Mammary epithelial cell (primary cell): ENCODE measurements around the gene ARID1B.

Experiments used
- CTCF ChIP-seq, 2 donors: IDR thresholded peaks in 1 of 2; conservative IDR thresholded peaks in 1 of 2; 2 replicates each; pipeline ENCODE4 v1.5.1; 2011 to 2012; ENCODE audit warnings: inconsistent platforms in 2 of 2, low read length in 2 of 2, mild to moderate bottlenecking in 2 of 2, control low read depth in 1 of 2, low read depth in 1 of 2; ENCODE audit not compliant: insufficient read depth in 1 of 2; ENCODE audit errors: extremely low read depth in 1 of 2
- EZH2 ChIP-seq: IDR thresholded peaks from 2 replicates; pipeline ENCODE4 v1.6.1; 2012; ENCODE audit warnings: low read length, inconsistent platforms, borderline replicate concordance

DNA sequence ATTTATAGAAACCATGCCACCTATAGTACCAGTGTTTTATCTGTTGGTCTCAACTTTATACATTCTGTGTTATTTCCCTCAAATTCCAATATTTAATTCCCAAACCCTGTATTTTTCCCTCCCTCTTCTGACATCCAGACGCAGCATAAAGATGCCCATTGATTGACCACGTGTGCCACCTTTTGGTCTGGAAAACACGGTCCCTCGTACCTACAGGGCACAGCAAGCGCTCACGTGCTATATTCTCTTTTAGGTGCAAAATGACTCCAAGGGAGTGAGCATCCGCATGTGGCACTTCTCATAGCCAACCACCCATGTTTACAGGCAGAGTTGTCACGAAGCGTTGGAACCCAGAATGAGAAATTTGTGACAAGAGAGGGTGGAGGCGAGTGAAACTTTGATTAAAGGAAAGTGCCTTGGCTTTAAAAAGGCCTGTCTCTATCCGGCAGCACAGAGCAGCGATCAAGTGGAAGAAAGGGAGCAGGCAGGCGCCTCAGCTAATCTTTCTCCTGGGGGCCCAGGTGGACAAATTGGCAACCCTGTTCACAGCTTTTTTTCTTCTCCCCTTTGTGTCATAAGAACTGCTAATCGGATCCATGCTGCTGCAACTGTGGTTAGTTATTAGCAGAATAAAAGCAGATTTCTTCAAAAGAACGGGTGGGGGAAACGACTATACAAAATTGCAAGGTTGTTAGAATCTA is 320.2 kb downstream of the ARID1B start:
- TF ChIP-seq CTCF (conservative IDR thresholded peaks at IDR 0.05 in 1 of 2, IDR thresholded peaks at IDR 0.05 in 1 of 2; ENCODE audit: extremely low read depth in 1 of 2, insufficient read depth in 1 of 2, low read depth in 1 of 2, low read length in 2 of 2) (no peak), EZH2 (no peak)
